ENCODE data around the gene CRNN. TPM values are rescaled to one million over a fixed set of nuclear protein-coding genes. Genes with fewer than 3 reads are reported as not detected.
A peak's percentile ranks its signal among the peaks of the same experiment; 100 is the strongest.

The CRNN gene
- not detected for total RNA-seq
- polyA plus RNA-seq, result 1 to 10 TPM in 1 of 3 donors, under 1 TPM in 1, not detected in 1; 0.61 to 3.6 TPM

- H3K27me3 ChIP-seq, result no peaks in the 10 kb centered on the region
- no peak for DNase-seq
- no peaks in the 10 kb centered on the region for H3K36me3 ChIP-seq
- H3K27ac ChIP-seq, result no peak within 1 kb of the TSS
- H3K4me1 ChIP-seq, result peaks cover 0 to 16% (median 12%) of the 10 kb centered on the region in 4 donors
- TF ChIP-seq EP300 (IDR thresholded peaks at IDR 0.05) (no peak), POLR2A (IDR thresholded peaks at IDR 0.05) (no peak)
- intact Hi-C loops (cut with DNase I), result no loop called here
- no peaks in the 10 kb centered on the region for H3K9me3 ChIP-seq
- no peak within 1 kb of the TSS for H3K4me3 ChIP-seq
- WGBS, 2 donors, result 80 to 84% methylated on average over 3 of the region's 3 CpGs
These were observed at the start of gene CRNN for GRCh38 chr1:152413909-152414308. CRNN (minus strand) TSS chr1:152414263; CDS start chr1:152412233, 2,030 bp downstream.

- H3K9me3 ChIP-seq, result peaks cover 0 to 8% (median 0%) of the 10 kb centered on the region in 4 donors
- 96% methylated on average over 26 of the region's 26 CpGs for WGBS, 2 donors
- peaks cover 0 to 7% (median 0%) of the 10 kb centered on the region in 4 donors for H3K4me1 ChIP-seq
- H3K36me3 ChIP-seq, result no peaks in the 10 kb centered on the region
- intact Hi-C loops (cut with DNase I), result no loop called here
- no peak for TF ChIP-seq POLR2A (IDR thresholded peaks at IDR 0.05)
- TF ChIP-seq POLR2AphosphoS5 (IDR thresholded peaks at IDR 0.05), result no peak
- TF ChIP-seq CTCF (IDR thresholded peaks at IDR 0.05), result no peak
- DNase-seq, result no peak
- no peaks in the 10 kb centered on the region for H3K27me3 ChIP-seq
- no peak overlapping the region for H3K4me3 ChIP-seq
- H3K27ac ChIP-seq, result no peak overlapping the region
These were observed 48.6 kb upstream of the CRNN start for GRCh38 chr1:152462636-152463035.

- WGBS, 2 donors, result 5 to 12% methylated on average over 6 of the region's 6 CpGs
- no peak overlapping the region for H3K27ac ChIP-seq
- H3K4me3 ChIP-seq, result no peak overlapping the region
- TF ChIP-seq CTCF (IDR thresholded peaks at IDR 0.05) (peak in 3 of 4 experiments; percentile 17 to 56 (median 32)), POLR2AphosphoS5 (IDR thresholded peaks at IDR 0.05) (no peak)
- intact Hi-C loops (cut with DNase I), result no loop called here
- H3K27me3 ChIP-seq, result no peaks in the 10 kb centered on the region
- peaks cover 0 to 8% (median 0%) of the 10 kb centered on the region in 4 donors for H3K9me3 ChIP-seq
- peaks cover 0 to 7% (median 0%) of the 10 kb centered on the region in 4 donors for H3K4me1 ChIP-seq
- no peaks in the 10 kb centered on the region for H3K36me3 ChIP-seq
- DNase-seq, result no peak
These were observed 47.5 kb upstream of the CRNN start for GRCh38 chr1:152461544-152461943.

GRCh38 chr1:152460529-152460899 lies 46.5 kb upstream of the CRNN start:
- intact Hi-C loops (cut with DNase I), result loop anchor here (1.0 kb wide), 1 partner anchor 318 kb away; no protein-coding TSS in a partner anchor
- peaks cover 0 to 7% (median 0%) of the 10 kb centered on the region in 4 donors for H3K4me1 ChIP-seq
- DNase-seq, result no peak
- no peak overlapping the region for H3K27ac ChIP-seq
- WGBS, 2 donors, result 45 to 46% methylated on average over 3 of the region's 3 CpGs
- peaks cover 0 to under 1% (median 0%) of the 10 kb centered on the region in 4 donors for H3K9me3 ChIP-seq
- TF ChIP-seq POLR2AphosphoS5 (IDR thresholded peaks at IDR 0.05) (no peak), CTCF (IDR thresholded peaks at IDR 0.05) (peak in 1 of 4 experiments; percentile 4)
- H3K4me3 ChIP-seq, result no peak overlapping the region
- H3K36me3 ChIP-seq, result no peaks in the 10 kb centered on the region
- no peaks in the 10 kb centered on the region for H3K27me3 ChIP-seq

GRCh38 chr1:152459596-152460528 lies 45.8 kb upstream of the CRNN start:
- H3K36me3 ChIP-seq, result no peaks in the 10 kb centered on the region
- no peaks in the 10 kb centered on the region for H3K9me3 ChIP-seq
- peak overlapping the region in 1 of 4 donors; percentile 37 for H3K27ac ChIP-seq
- intact Hi-C loops (cut with DNase I), result loop anchor here (1.0 to 5.0 kb wide), 4 partner anchors 19 to 318 kb away; no protein-coding TSS in a partner anchor
- H3K4me1 ChIP-seq, result peaks cover 0 to 7% (median 0%) of the 10 kb centered on the region in 4 donors
- peak; percentile 77 for DNase-seq
- WGBS, 2 donors, result 38 to 61% methylated on average over 8 of the region's 8 CpGs
- peak overlapping the region in 1 of 4 donors; percentile 18 for H3K4me3 ChIP-seq
- TF ChIP-seq POLR2A (IDR thresholded peaks at IDR 0.05) (no peak), CTCF (IDR thresholded peaks at IDR 0.05) (peak; percentile 29 to 69 (median 60))
- no peaks in the 10 kb centered on the region for H3K27me3 ChIP-seq

Measured in sigmoid colon (tissue), 7 donors.